IMR-90 (cell line): Measurements from ENCODE around the gene DNAJB4. TPM values are rescaled to one million over a fixed set of nuclear protein-coding genes. Genes with fewer than 3 reads are reported as not detected.

ENCODE experiments used
- ATAC-seq: fragments of 200-7000 bp; cut with Tn5 transposase; 2 replicates; pipeline ENCODE4 v1.9.1; 2020; ENCODE audit warnings: low read depth, mild to moderate bottlenecking, moderate library complexity
- BruUV-seq: library from RNA; stranded (reverse); fragments of 400-500 nt; replicated peaks from 2 replicates; lab custom pipeline; 2021; lab: Mats Ljungman, UMichigan
- CTCF ChIA-PET: fragments of 300-600 bp; formaldehyde crosslinking; extraction: SDS; loops from one replicate; lab custom pipeline; 2021; ENCODE audit warnings: antibody characterized with exemption; lab: Yijun Ruan, JAX
- POLR2A ChIA-PET: fragments of 300-600 bp; sonication (Branson Sonifier 250); formaldehyde crosslinking; loops from one replicate; lab custom pipeline; 2022; ENCODE audit warnings: antibody characterized with exemption; ENCODE audit not compliant: unreplicated experiment; lab: Charles Lee
- DNase-seq: peaks from one replicate; pipeline ENCODE4 v3.0.0; 2013
- H2AFZ ChIP-seq: replicated peaks from 2 replicates; pipeline ENCODE3; 2013; ENCODE audit warnings: low read length, mild to moderate bottlenecking; ENCODE audit not compliant: poor library complexity
- H2AK5ac ChIP-seq: 2 replicates; pipeline ENCODE4 v1.6.1; 2013; ENCODE audit warnings: low read depth, low read length, inconsistent platforms
- H2AK9ac ChIP-seq: replicated peaks from 2 replicates; pipeline ENCODE3; 2013; ENCODE audit warnings: mild to moderate bottlenecking, low read depth, low read length, moderate library complexity; ENCODE audit not compliant: poor library complexity
- H2BK120ac ChIP-seq: 2 replicates; pipeline ENCODE4 v1.6.1; 2013; ENCODE audit warnings: low read depth, low read length, inconsistent platforms
- H2BK15ac ChIP-seq: 3 replicates; pipeline ENCODE4 v1.6.1; 2013; ENCODE audit warnings: low read depth, low read length, inconsistent platforms
- H2BK20ac ChIP-seq: 2 replicates; pipeline ENCODE4 v1.6.1; 2013; ENCODE audit warnings: low read depth, mild to moderate bottlenecking, inconsistent platforms, low read length, moderate library complexity
- H2BK5ac ChIP-seq: 2 replicates; pipeline ENCODE4 v1.6.1; 2013; ENCODE audit warnings: mild to moderate bottlenecking, low read depth, low read length, inconsistent platforms; ENCODE audit not compliant: poor library complexity, severe bottlenecking
- H3K14ac ChIP-seq: replicated peaks from 2 replicates; pipeline ENCODE4 v1.6.1; 2013; ENCODE audit warnings: low read depth, low read length, inconsistent platforms
- H3K18ac ChIP-seq: 2 replicates; pipeline ENCODE4 v1.6.1; 2013; ENCODE audit warnings: low read depth, low read length, control low read depth
- H3K23ac ChIP-seq: 2 replicates; pipeline ENCODE4 v1.6.1; 2013; ENCODE audit warnings: low read depth, low read length, inconsistent platforms
- H3K27ac ChIP-seq: 2 replicates; pipeline ENCODE4 v1.5.1; 2013; ENCODE audit warnings: mild to moderate bottlenecking, control low read depth, low read length; ENCODE audit not compliant: insufficient read depth
- H3K27me3 ChIP-seq: 2 replicates; pipeline ENCODE4 v1.6.1; 2013; ENCODE audit warnings: low read length; ENCODE audit not compliant: control insufficient read depth, insufficient read depth
- H3K36me3 ChIP-seq: 2 replicates; pipeline ENCODE4 v1.6.1; 2013; ENCODE audit warnings: low read length, mixed read lengths; ENCODE audit not compliant: control insufficient read depth, insufficient read depth
- H3K4ac ChIP-seq: 2 replicates; pipeline ENCODE4 v1.6.1; 2013; ENCODE audit warnings: low read depth, low read length, inconsistent platforms
- H3K4me1 ChIP-seq: 2 replicates; pipeline ENCODE4 v1.6.1; 2013; ENCODE audit warnings: low read length, mixed read lengths; ENCODE audit not compliant: control insufficient read depth, insufficient read depth
- H3K4me2 ChIP-seq: 2 replicates; pipeline ENCODE4 v1.6.1; 2013; ENCODE audit warnings: low read depth, mild to moderate bottlenecking, control low read depth, low read length, moderate library complexity
- H3K4me3 ChIP-seq: 2 replicates; pipeline ENCODE4 v1.5.1; 2013; ENCODE audit warnings: low read depth, mild to moderate bottlenecking, control low read depth, low read length, moderate library complexity; ENCODE audit not compliant: insufficient read depth
- H3K56ac ChIP-seq: 2 replicates; pipeline ENCODE4 v1.6.1; 2013; ENCODE audit warnings: low read length, inconsistent platforms; ENCODE audit not compliant: insufficient read depth; ENCODE audit errors: extremely low read depth
- H3K79me1 ChIP-seq, 2 experiments: 2 replicates each; pipeline ENCODE4 v1.6.1; 2013; ENCODE audit warnings: low read length in 2 of 2, inconsistent platforms in 1 of 2, low read depth in 1 of 2
- H3K9ac ChIP-seq: 2 replicates; pipeline ENCODE4 v1.6.1; 2013; ENCODE audit warnings: low read depth, low read length, control low read depth
- H3K9me1 ChIP-seq: 2 replicates; pipeline ENCODE4 v1.6.1; 2013; ENCODE audit warnings: low read length, inconsistent platforms; ENCODE audit not compliant: insufficient read depth
- H3K9me3 ChIP-seq: 2 replicates; pipeline ENCODE4 v1.6.1; 2013; ENCODE audit warnings: low read length; ENCODE audit not compliant: control insufficient read depth, insufficient read depth
- H4K20me1 ChIP-seq: 2 replicates; pipeline ENCODE4 v1.6.1; 2013; ENCODE audit warnings: low read length, inconsistent platforms; ENCODE audit not compliant: insufficient read depth
- H4K5ac ChIP-seq: 2 replicates; pipeline ENCODE4 v1.6.1; 2013; ENCODE audit warnings: mild to moderate bottlenecking, low read depth, low read length, control low read depth
- H4K8ac ChIP-seq, 2 experiments: 2 replicates each; pipeline ENCODE4 v1.6.1; 2013; ENCODE audit warnings: low read depth in 2 of 2, low read length in 2 of 2, control low read depth in 1 of 2, inconsistent platforms in 1 of 2
- H4K91ac ChIP-seq: 2 replicates; pipeline ENCODE4 v1.6.1; 2013; ENCODE audit warnings: low read depth, low read length, inconsistent platforms; ENCODE audit not compliant: insufficient read depth
- BHLHE40 ChIP-seq: fragments of 150-350 bp; IDR thresholded peaks from 2 replicates; pipeline ENCODE4 v1.6.1; 2016; ENCODE audit warnings: mild to moderate bottlenecking, low read depth, low read length
- CTCF ChIP-seq: conservative IDR thresholded peaks from 2 replicates; pipeline ENCODE4 v1.5.1; 2012; ENCODE audit warnings: mild to moderate bottlenecking, low read depth, low read length, improper control_type of control experiment
- FOS ChIP-seq: fragments of 150-350 bp; IDR thresholded peaks from 2 replicates; pipeline ENCODE4 v1.6.1; 2016; ENCODE audit warnings: low read depth, low read length
- RCOR1 ChIP-seq: IDR thresholded peaks from 2 replicates; pipeline ENCODE4 v1.6.1; 2012; ENCODE audit warnings: mild to moderate bottlenecking, low read length, improper control_type of control experiment; ENCODE audit not compliant: insufficient replicate concordance
- SMC3 ChIP-seq: fragments of 150-350 bp; IDR thresholded peaks from 2 replicates; pipeline ENCODE4 v1.6.1; 2016; ENCODE audit warnings: low read depth, mild to moderate bottlenecking, antibody characterized with exemption, low read length, moderate library complexity
- WGBS, 2 experiments: methylation state at CpG; one replicate each; pipeline versions ENCODE4 v1.1.5 to v1.1.7; 2013; ENCODE audit warnings: missing lambda C conversion rate in 2 of 2; ENCODE audit not compliant: insufficient read length in 1 of 2; ENCODE audit errors: extremely low coverage in 2 of 2; 5-methylcytosine and 5-hydroxymethylcytosine counted together
- dilution Hi-C: fragments of 300-500 bp; cut with HindIII; formaldehyde crosslinking; loops from one replicate; pipeline ENCODE4 v1.14.3; 2018; ENCODE audit warnings: low sequenced_read_pairs; ENCODE audit not compliant: unreplicated experiment
- in situ Hi-C: fragments of 300-500 bp; cut with MboI; formaldehyde crosslinking; loops from 3 replicates; pipeline ENCODE4 v1.14.3; 2019; ENCODE audit warnings: low sequenced_read_pairs, inconsistent platforms, mixed read lengths
- intact Hi-C: fragments of 100-400 bp; cut with micrococcal nuclease; formaldehyde crosslinking; loops from 2 replicates; pipeline ENCODE4 v1.10.0; 2022
- polyA plus RNA-seq, 3 experiments: library from polyadenylated mRNA; depleted of rRNA; stranded (reverse); fragments of >200 nt; gene quantifications; 2 replicates each; pipeline ENCODE4 v1.2.3, GENCODE V29; 2012; ENCODE audit warnings: low replicate concordance in 1 of 3
- total RNA-seq: library from RNA; depleted of rRNA; stranded (reverse); fragments of >200 nt; gene quantifications from 2 replicates; pipeline ENCODE4 v1.2.3, GENCODE V29; 2012
- TF ChIP-seq, protein P1 (sequence below): fragments of 150-350 bp; IDR thresholded peaks from 2 replicates; pipeline ENCODE4 v1.6.1; 2016; ENCODE audit warnings: low read depth, mild to moderate bottlenecking, low read length, moderate library complexity, borderline replicate concordance

The DNAJB4 gene
- total and polyA plus RNA-seq, 2 of the 4 experiments (the other 2 are of a cell fraction), result 30.6 to 31.0 TPM

DNA sequence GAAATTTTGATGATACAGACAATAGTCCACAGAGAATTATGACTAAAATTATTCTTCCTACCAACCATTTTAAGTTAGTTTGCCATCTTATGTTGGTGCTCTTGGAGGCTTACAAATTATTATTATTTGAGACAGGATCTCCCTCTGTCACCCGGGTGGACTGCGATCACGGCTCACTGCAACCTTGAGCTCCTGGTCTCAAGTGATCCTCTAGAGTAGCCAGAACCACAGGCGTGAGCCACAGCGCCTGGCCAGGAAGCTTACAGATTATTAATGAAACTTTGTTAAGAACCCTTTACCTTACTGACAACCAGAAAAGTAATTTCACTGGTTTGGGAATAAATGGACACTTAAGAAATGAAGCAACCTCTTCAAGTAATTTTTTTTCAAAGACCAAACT is 8.0 kb upstream of the DNAJB4 start:
- POLR2A ChIA-PET, result no interaction called here

More for the DNA sequence above, 8.0 kb upstream of the DNAJB4 start:
- no peak for ATAC-seq
- Histone ChIP-seq H3K9me3 (no peaks in the 10 kb centered on the region), H3K27me3 (no peaks in the 10 kb centered on the region), H3K18ac (no peak overlapping the region), H2BK120ac (no peak overlapping the region), H3K56ac (no peak overlapping the region), H3K9ac (no peak overlapping the region), H3K4me1 (no peaks in the 10 kb centered on the region), H3K27ac (no peak overlapping the region), H3K23ac (no peak overlapping the region), H3K36me3 (peaks cover 12% of the 10 kb centered on the region), H2AFZ (no peak overlapping the region), H2BK5ac (no peak overlapping the region), H3K14ac (no peak overlapping the region), H3K4me3 (no peak overlapping the region), H4K5ac (no peak overlapping the region), H3K4me2 (no peak overlapping the region), H3K9me1 (peaks cover 6% of the 10 kb centered on the region), H4K91ac (no peak overlapping the region), H2AK9ac (no peak overlapping the region), H4K20me1 (no peaks in the 10 kb centered on the region), H4K8ac (no peak overlapping the region), H2AK5ac (no peak overlapping the region), H3K79me1 (peaks cover 20 to 32% of the 10 kb centered on the region in 2 experiments; a peak in 3 of 4 replicates), H3K4ac (no peak overlapping the region), H2BK20ac (no peak overlapping the region), H2BK15ac (no peak overlapping the region)
- TF ChIP-seq FOS (no peak), SMC3 (no peak), RCOR1 (no peak), BHLHE40 (no peak), CTCF (no peak)
- TF ChIP-seq, protein P1, sequence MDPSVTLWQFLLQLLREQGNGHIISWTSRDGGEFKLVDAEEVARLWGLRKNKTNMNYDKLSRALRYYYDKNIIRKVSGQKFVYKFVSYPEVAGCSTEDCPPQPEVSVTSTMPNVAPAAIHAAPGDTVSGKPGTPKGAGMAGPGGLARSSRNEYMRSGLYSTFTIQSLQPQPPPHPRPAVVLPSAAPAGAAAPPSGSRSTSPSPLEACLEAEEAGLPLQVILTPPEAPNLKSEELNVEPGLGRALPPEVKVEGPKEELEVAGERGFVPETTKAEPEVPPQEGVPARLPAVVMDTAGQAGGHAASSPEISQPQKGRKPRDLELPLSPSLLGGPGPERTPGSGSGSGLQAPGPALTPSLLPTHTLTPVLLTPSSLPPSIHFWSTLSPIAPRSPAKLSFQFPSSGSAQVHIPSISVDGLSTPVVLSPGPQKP, result no peak
- CTCF ChIA-PET, result no interaction called here
- DNase-seq, result no peak
- BruUV-seq, result no TSS peak
- WGBS, 2 experiments, result no CpG with 5 or more reads among the region's 5 CpGs
- dilution Hi-C loops (no loop called here), in situ Hi-C loops (no loop called here), intact Hi-C loops (no loop called here)
